Neuronal stem cell (in vitro differentiated cells): ENCODE measurements around the gene GNAT1.
A peak's percentile ranks its signal among the peaks of the same experiment; 100 is the strongest.

Experiments
- DNase-seq: peaks from one replicate; pipeline ENCODE4 v3.0.0-alpha.2; 2013; ENCODE audit warnings: low spot score
- H2AFZ ChIP-seq: one replicate; pipeline ENCODE4 v1.6.1; 2013; ENCODE audit warnings: mild to moderate bottlenecking, low read length, inconsistent platforms
- H2AK5ac ChIP-seq: 2 replicates; pipeline ENCODE4 v1.6.1; 2013; ENCODE audit warnings: low read depth, mild to moderate bottlenecking, inconsistent platforms, low read length, moderate library complexity, mixed read lengths
- H2BK120ac ChIP-seq: 2 replicates; pipeline ENCODE4 v1.6.1; 2013; ENCODE audit warnings: low read depth, mild to moderate bottlenecking, inconsistent platforms, low read length, moderate library complexity, mixed read lengths
- H2BK12ac ChIP-seq: one replicate; pipeline ENCODE4 v1.6.1; 2013; ENCODE audit warnings: low read length, inconsistent platforms
- H2BK15ac ChIP-seq: 2 replicates; pipeline ENCODE4 v1.6.1; 2013; ENCODE audit warnings: mild to moderate bottlenecking, low read length, inconsistent platforms, mixed read lengths
- H2BK5ac ChIP-seq: one replicate; pipeline ENCODE4 v1.6.1; 2013; ENCODE audit warnings: inconsistent platforms, mild to moderate bottlenecking, low read length, moderate library complexity
- H3K14ac ChIP-seq: one replicate; pipeline ENCODE4 v1.6.1; 2013; ENCODE audit warnings: low read length, inconsistent platforms
- H3K18ac ChIP-seq: 2 replicates; pipeline ENCODE4 v1.6.1; 2013; ENCODE audit warnings: low read length, inconsistent platforms
- H3K23ac ChIP-seq: 2 replicates; pipeline ENCODE4 v1.6.1; 2013; ENCODE audit warnings: low read depth, mild to moderate bottlenecking, mixed read lengths, low read length, inconsistent platforms; ENCODE audit not compliant: poor library complexity
- H3K27ac ChIP-seq: replicated peaks from 3 replicates; pipeline ENCODE4 v1.5.1; 2013; ENCODE audit warnings: low read length, inconsistent platforms
- H3K27me3 ChIP-seq, 3 experiments: 2 replicates each; pipeline ENCODE4 v1.6.1; 2013; ENCODE audit warnings: low read length in 3 of 3, mild to moderate bottlenecking in 2 of 3, inconsistent platforms in 1 of 3, low read depth in 1 of 3, mixed read lengths in 1 of 3, moderate library complexity in 1 of 3; ENCODE audit not compliant: control insufficient read depth in 3 of 3, insufficient read depth in 3 of 3
- H3K36me3 ChIP-seq, 2 donors: replicated peaks in 1 of 2; 2 replicates each; pipeline ENCODE4 v1.6.1; 2013; ENCODE audit warnings: low read length in 2 of 2; ENCODE audit not compliant: control insufficient read depth in 2 of 2, insufficient read depth in 2 of 2
- H3K4ac ChIP-seq: 2 replicates; pipeline ENCODE4 v1.6.1; 2013; ENCODE audit warnings: inconsistent platforms, mild to moderate bottlenecking, low read length, moderate library complexity
- H3K4me1 ChIP-seq, 2 donors: 1 replicate in 1 of 2; 2 replicates in 1 of 2; pipeline ENCODE4 v1.6.1; 2013; ENCODE audit warnings: low read length in 2 of 2, low read depth in 1 of 2; ENCODE audit not compliant: control insufficient read depth in 2 of 2, insufficient read depth in 1 of 2
- H3K4me2 ChIP-seq: one replicate; pipeline ENCODE4 v1.6.1; 2013; ENCODE audit warnings: mild to moderate bottlenecking, low read length, inconsistent platforms; ENCODE audit not compliant: insufficient read depth, poor library complexity, severe bottlenecking
- H3K4me3 ChIP-seq, 2 donors: 2 replicates each; pipeline ENCODE4 v1.5.1; 2013; ENCODE audit warnings: low read length in 2 of 2, mild to moderate bottlenecking in 2 of 2, inconsistent platforms in 1 of 2, moderate library complexity in 1 of 2
- H3K79me1 ChIP-seq: one replicate; pipeline ENCODE4 v1.6.1; 2013; ENCODE audit warnings: low read depth, mild to moderate bottlenecking, inconsistent platforms, low read length, moderate library complexity
- H3K9ac ChIP-seq: one replicate; pipeline ENCODE4 v1.6.1; 2013; ENCODE audit warnings: mild to moderate bottlenecking, low read depth, low read length, inconsistent platforms; ENCODE audit not compliant: poor library complexity
- H3K9me3 ChIP-seq, 2 donors: replicated peaks in 1 of 2; 2 replicates each; pipeline versions ENCODE3 to v1.6.1; 2013; ENCODE audit warnings: low read length in 2 of 2, mild to moderate bottlenecking in 2 of 2, inconsistent platforms in 1 of 2, low read depth in 1 of 2, mixed read lengths in 1 of 2, moderate library complexity in 1 of 2; ENCODE audit not compliant: control insufficient read depth in 2 of 2, insufficient read depth in 1 of 2
- H4K8ac ChIP-seq: one replicate; pipeline ENCODE4 v1.6.1; 2013; ENCODE audit warnings: low read depth, mild to moderate bottlenecking, inconsistent platforms, low read length, moderate library complexity
- H4K91ac ChIP-seq: one replicate; pipeline ENCODE4 v1.6.1; 2013; ENCODE audit warnings: low read length, low read depth, mild to moderate bottlenecking, inconsistent platforms; ENCODE audit not compliant: poor library complexity
- WGBS, 2 donors: extraction: QIAGEN DNeasy Blood & Tissue Kit; methylation state at CpG; one replicate each; pipeline ENCODE4 v1.1.7; 2013; ENCODE audit warnings: missing lambda C conversion rate in 2 of 2, mixed read lengths in 1 of 2; ENCODE audit not compliant: insufficient read length in 2 of 2, insufficient replicate concordance in 1 of 2; ENCODE audit errors: extremely low coverage in 2 of 2; 5-methylcytosine and 5-hydroxymethylcytosine counted together

Gene GNAT1

DNA sequence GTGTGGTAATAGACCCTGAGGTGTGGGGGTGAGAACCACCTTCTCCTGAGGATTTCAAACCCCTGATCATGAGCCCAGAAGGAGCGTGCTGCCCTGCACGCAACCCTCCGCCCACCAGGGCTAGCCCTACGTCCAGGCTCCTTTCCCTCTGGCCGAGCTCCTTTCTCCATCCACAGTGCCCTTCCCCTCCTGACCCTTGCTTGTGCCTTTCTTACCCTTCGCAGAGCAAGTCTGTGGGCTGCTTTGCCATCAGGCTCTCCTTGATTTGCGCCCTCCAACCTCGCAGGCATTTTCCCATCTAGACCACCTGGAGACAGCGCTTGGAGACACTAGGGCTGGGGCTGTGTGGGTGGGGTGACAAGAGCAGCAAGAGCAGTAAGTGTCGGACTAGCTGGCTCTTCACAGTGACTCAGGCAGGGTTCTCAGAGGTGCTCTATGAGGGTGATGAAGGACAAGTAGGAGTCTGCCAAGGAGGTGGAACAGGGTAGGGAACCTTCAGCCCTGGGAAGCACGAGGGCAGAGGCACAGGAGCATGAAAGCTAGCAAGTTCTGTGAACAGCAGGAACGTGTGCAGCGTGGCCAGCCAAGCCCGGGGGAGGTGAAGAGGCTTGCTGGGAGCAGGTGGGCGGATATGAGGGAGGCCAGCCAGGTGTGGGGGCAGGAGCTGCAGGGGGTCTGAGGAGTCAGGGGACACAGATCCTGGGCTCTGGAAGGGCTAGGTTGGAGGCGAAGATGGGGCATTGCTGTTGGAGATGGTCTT is 11.1 kb downstream of the GNAT1 start:
- Histone ChIP-seq H3K9me3 (no peaks in the 10 kb centered on the region), H2BK12ac (peak overlapping the region; percentile 84), H3K36me3 (no peaks in the 10 kb centered on the region), H2BK120ac (no peak overlapping the region), H3K23ac (peak overlapping the region; percentile 55), H2BK5ac (peak overlapping the region; percentile 93), H3K14ac (no peak overlapping the region), H3K18ac (peak overlapping the region; percentile 74), H3K9ac (no peak overlapping the region), H3K27ac (no peak overlapping the region), H2AFZ (no peak overlapping the region), H3K4ac (no peak overlapping the region), H2BK15ac (peak overlapping the region; percentile 95), H3K4me1 (peaks cover 11 to 30% of the 10 kb centered on the region in 2 donors), H3K4me3 (no peak overlapping the region), H3K4me2 (no peak overlapping the region), H3K79me1 (peaks cover 1% of the 10 kb centered on the region), H2AK5ac (peak overlapping the region; percentile 48), H4K8ac (no peak overlapping the region), H3K27me3 (peaks cover 7 to 68% (median 20%) of the 10 kb centered on the region in 3 experiments), H4K91ac (peak overlapping the region; percentile 64)
- WGBS, 2 donors: no CpG with 5 or more reads among the region's 16 CpGs
- no peak for DNase-seq

- Histone ChIP-seq H3K36me3 (no peaks in the 10 kb centered on the region), H3K4me1 (peaks cover 11 to 30% of the 10 kb centered on the region in 2 donors), H3K4me3 (no peak overlapping the region), H4K91ac (no peak overlapping the region), H3K27me3 (peaks cover 7 to 73% (median 20%) of the 10 kb centered on the region in 3 experiments), H2BK15ac (peak overlapping the region; percentile 95), H3K4ac (no peak overlapping the region), H3K79me1 (peaks cover 1% of the 10 kb centered on the region), H2BK12ac (no peak overlapping the region), H4K8ac (no peak overlapping the region), H3K18ac (peak overlapping the region; percentile 74), H3K27ac (no peak overlapping the region), H3K23ac (no peak overlapping the region), H3K14ac (no peak overlapping the region), H2BK120ac (no peak overlapping the region), H3K9me3 (no peaks in the 10 kb centered on the region), H2AFZ (peak overlapping the region; percentile 24), H3K9ac (no peak overlapping the region), H3K4me2 (no peak overlapping the region), H2AK5ac (peak overlapping the region; percentile 53), H2BK5ac (no peak overlapping the region)
- DNase-seq: no peak
- no CpG with 5 or more reads among the region's 9 CpGs for WGBS, 2 donors
These were observed 11.9 kb downstream of the GNAT1 start for GRCh38 chr3:50203113-50203808.

- H3K36me3 ChIP-seq: no peaks in the 10 kb centered on the region
- no peak overlapping the region for H3K14ac ChIP-seq
- peaks cover 1% of the 10 kb centered on the region for H3K79me1 ChIP-seq
- no peak for DNase-seq
- H4K8ac ChIP-seq: no peak overlapping the region
- H3K9ac ChIP-seq: peak overlapping the region; percentile 56
- H4K91ac ChIP-seq: no peak overlapping the region
- H3K23ac ChIP-seq: no peak overlapping the region
- no peak overlapping the region for H3K4me2 ChIP-seq
- peak overlapping the region; percentile 99 for H2AFZ ChIP-seq
- H3K4me3 ChIP-seq: no peak overlapping the region
- no peak overlapping the region for H3K4ac ChIP-seq
- H3K27ac ChIP-seq: no peak overlapping the region
- H2BK12ac ChIP-seq: peak overlapping the region; percentile 24
- H2AK5ac ChIP-seq: peak overlapping the region; percentile 53
- H2BK5ac ChIP-seq: peak overlapping the region; percentile 2
- peak overlapping the region; percentile 8 for H2BK15ac ChIP-seq
- peaks cover 7 to 82% (median 20%) of the 10 kb centered on the region in 3 experiments for H3K27me3 ChIP-seq
- no CpG with 5 or more reads among the region's 12 CpGs for WGBS, 2 donors
- peak overlapping the region; percentile 40 for H3K18ac ChIP-seq
- peaks cover 18 to 30% of the 10 kb centered on the region in 2 donors for H3K4me1 ChIP-seq
- H2BK120ac ChIP-seq: no peak overlapping the region
- no peaks in the 10 kb centered on the region for H3K9me3 ChIP-seq
These were observed 12.7 kb downstream of the GNAT1 start for GRCh38 chr3:50203809-50204803.
